GM12878 (cell line): Measurements from ENCODE around the gene SLAMF8. TPM values are rescaled to one million over a fixed set of nuclear protein-coding genes. Genes with fewer than 3 reads are reported as not detected.
A peak's percentile ranks its signal among the peaks of the same experiment; 100 is the strongest.

ENCODE experiments used
- BCL3 ChIP-seq: IDR thresholded peaks from 2 replicates; pipeline ENCODE4 v1.6.1; 2011; ENCODE audit warnings: borderline replicate concordance, low read depth, mild to moderate bottlenecking, moderate library complexity, low read length; ENCODE audit not compliant: insufficient read depth, poor library complexity, severe bottlenecking
- BHLHE40 ChIP-seq, 2 experiments: fragments of 450-650 bp in 1 of 2; IDR thresholded peaks; 2 replicates each; pipeline ENCODE4 v1.6.1; 2011 to 2017; ENCODE audit warnings: low read depth in 2 of 2, borderline replicate concordance in 1 of 2, improper control_type of control experiment in 1 of 2, low read length in 1 of 2, mild to moderate bottlenecking in 1 of 2
- CHD1 ChIP-seq: IDR thresholded peaks from 2 replicates; pipeline ENCODE4 v1.6.1; 2012; ENCODE audit warnings: low read depth, low read length, improper control_type of control experiment
- EZH2 ChIP-seq: IDR thresholded peaks from 2 replicates; pipeline ENCODE4 v1.6.1; 2012; ENCODE audit warnings: low read depth, mild to moderate bottlenecking, control low read depth, inconsistent platforms, low read length, borderline replicate concordance; ENCODE audit not compliant: control insufficient read depth
- GATAD2B ChIP-seq: fragments of 450-650 bp; conservative IDR thresholded peaks from 2 replicates; pipeline ENCODE4 v1.6.1; 2017; ENCODE audit warnings: low read depth, mild to moderate bottlenecking, moderate library complexity
- IKZF2 ChIP-seq, 2 experiments: fragments of 450-650 bp; IDR thresholded peaks; 2 replicates each; pipeline ENCODE4 v1.6.1; 2017; ENCODE audit warnings: mild to moderate bottlenecking in 2 of 2, moderate library complexity in 2 of 2
- MTA2 ChIP-seq: fragments of 450-650 bp; IDR thresholded peaks from 2 replicates; pipeline ENCODE4 v1.6.1; 2016; ENCODE audit warnings: low read depth, mild to moderate bottlenecking, moderate library complexity
- NR2F1 ChIP-seq: fragments of 450-650 bp; conservative IDR thresholded peaks from 2 replicates; pipeline ENCODE4 v1.6.1; 2017; ENCODE audit warnings: mild to moderate bottlenecking
- NRF1 ChIP-seq: conservative IDR thresholded peaks from 2 replicates; pipeline ENCODE4 v1.6.1; 2011; ENCODE audit warnings: mild to moderate bottlenecking, low read depth, low read length, improper control_type of control experiment
- PAX8 ChIP-seq: fragments of 450-650 bp; IDR thresholded peaks from 2 replicates; pipeline ENCODE4 v1.6.1; 2017; ENCODE audit warnings: mild to moderate bottlenecking, moderate library complexity
- RFX5 ChIP-seq: IDR thresholded peaks from 2 replicates; pipeline ENCODE4 v1.6.1; 2011; ENCODE audit warnings: low read depth, low read length, improper control_type of control experiment
- RUNX3 ChIP-seq: IDR thresholded peaks from 2 replicates; pipeline ENCODE4 v1.6.1; 2012; ENCODE audit warnings: low read length, inconsistent platforms
- SPI1 ChIP-seq: IDR thresholded peaks from 2 replicates; pipeline ENCODE4 v1.6.1; 2011; ENCODE audit warnings: low read depth, mild to moderate bottlenecking, low read length, moderate library complexity, borderline replicate concordance; ENCODE audit not compliant: insufficient read depth
- SRF ChIP-seq, 2 experiments: IDR thresholded peaks; 2 replicates each; pipeline ENCODE4 v1.6.1; 2011; ENCODE audit warnings: low read depth in 2 of 2, low read length in 2 of 2, mild to moderate bottlenecking in 1 of 2, moderate library complexity in 1 of 2
- USF2 ChIP-seq: IDR thresholded peaks from 2 replicates; pipeline ENCODE4 v1.6.1; 2011; ENCODE audit warnings: low read depth, low read length, improper control_type of control experiment, borderline replicate concordance
- WRNIP1 ChIP-seq: IDR thresholded peaks from 2 replicates; pipeline ENCODE4 v1.6.1; 2011; ENCODE audit warnings: low read depth, low read length, improper control_type of control experiment, borderline replicate concordance
- polyA plus RNA-seq, 11 experiments: library from polyadenylated mRNA; depleted of rRNA in 4 of 11; unstranded in 6 of 11; stranded (reverse) in 5 of 11; fragments of >200 nt; fragmentation: Nextera tagmentation in 4 of 11; fragmentation: Illumina TruSeq in 1 of 11; extraction: Ambion mirVana in 4 of 11; extraction: Trizol in 1 of 11; gene quantifications; 1 replicate in 1 of 11; 2 replicates in 10 of 11; pipeline versions ENCODE4 v1.2.1 to v1.2.3, GENCODE V29; 2011 to 2016; ENCODE audit warnings: inconsistent platforms in 2 of 11, missing spikeins in 2 of 11, low read depth in 1 of 11
- total RNA-seq, 4 experiments: library from RNA; depleted of rRNA in 3 of 4; stranded (reverse); fragments of >200 nt in 3 of 4; fragmentation: Illumina TruSeq in 1 of 4; extraction: Trizol in 1 of 4; gene quantifications; 2 replicates each; pipeline versions ENCODE4 v1.2.1 to v1.2.3, GENCODE V29; 2013 to 2021
- TF ChIP-seq, protein P1 (sequence below): IDR thresholded peaks from 2 replicates; pipeline ENCODE4 v1.6.1; 2011; ENCODE audit warnings: low read depth, mild to moderate bottlenecking, low read length, moderate library complexity, borderline replicate concordance; ENCODE audit errors: extremely low read depth
- TF ChIP-seq, protein P2 (sequence below): fragments of 450-650 bp; conservative IDR thresholded peaks from 2 replicates; pipeline ENCODE4 v1.6.1; 2017; ENCODE audit warnings: mild to moderate bottlenecking, moderate library complexity

Gene SLAMF8
- total and polyA plus RNA-seq, 10 of the 15 experiments (the other 5 are each of a cell fraction or from before 2014, with no cell fraction given) = 0.04 to 0.69 (median 0.10) TPM; not detected in 3

DNA sequence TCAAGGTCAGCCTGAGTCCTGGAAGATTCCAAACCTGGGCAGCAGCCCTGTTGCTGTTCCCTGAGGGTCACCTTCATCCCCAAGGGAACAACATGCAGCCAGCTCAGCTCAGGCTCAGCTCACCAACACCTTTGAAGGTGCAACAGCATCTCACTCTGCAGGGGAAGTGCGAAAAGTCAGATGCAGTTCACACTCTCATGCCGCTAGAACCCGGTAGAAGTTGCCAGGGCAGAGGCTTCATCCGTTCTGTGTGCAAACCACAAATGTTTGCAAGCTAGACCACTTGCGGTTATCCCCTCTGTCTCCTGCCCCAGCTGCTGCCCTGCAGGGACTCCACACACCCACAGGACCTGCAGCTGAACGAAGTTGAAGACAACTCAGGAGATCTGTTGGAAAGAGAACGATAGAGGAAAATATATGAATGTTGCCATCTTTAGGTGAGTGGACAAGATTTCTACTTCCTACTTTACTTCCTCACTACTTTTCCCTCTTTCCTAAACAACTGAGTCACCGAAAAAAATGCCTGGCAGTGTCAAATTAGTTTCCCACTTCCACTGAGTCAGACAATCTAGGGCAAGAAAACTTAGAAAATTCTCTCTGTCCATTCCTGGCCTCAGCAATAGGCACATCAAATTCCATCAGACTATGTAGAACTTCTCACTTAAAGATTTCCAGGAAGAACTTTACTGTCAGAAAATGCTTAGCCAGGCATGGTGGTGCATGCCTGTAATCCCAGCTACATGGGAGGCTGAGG is 26.3 kb upstream of the SLAMF8 start (continued):
- TF ChIP-seq, protein P1, sequence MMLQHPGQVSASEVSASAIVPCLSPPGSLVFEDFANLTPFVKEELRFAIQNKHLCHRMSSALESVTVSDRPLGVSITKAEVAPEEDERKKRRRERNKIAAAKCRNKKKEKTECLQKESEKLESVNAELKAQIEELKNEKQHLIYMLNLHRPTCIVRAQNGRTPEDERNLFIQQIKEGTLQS = no peak
- TF ChIP-seq NR2F1 = 0 out of 2 replicates have a peak, but pooled peaks have one; percentile 28
- peak; percentile 76 for TF ChIP-seq RUNX3
- TF ChIP-seq IKZF2 (IDR thresholded peaks at IDR 0.05) = peak; percentile 32 to 33; a peak in 2 of 4 replicates
- TF ChIP-seq PAX8 = no peak
- TF ChIP-seq SPI1 = peak; percentile 18; the same call in 1 of the 2 replicates
- TF ChIP-seq, protein P2, sequence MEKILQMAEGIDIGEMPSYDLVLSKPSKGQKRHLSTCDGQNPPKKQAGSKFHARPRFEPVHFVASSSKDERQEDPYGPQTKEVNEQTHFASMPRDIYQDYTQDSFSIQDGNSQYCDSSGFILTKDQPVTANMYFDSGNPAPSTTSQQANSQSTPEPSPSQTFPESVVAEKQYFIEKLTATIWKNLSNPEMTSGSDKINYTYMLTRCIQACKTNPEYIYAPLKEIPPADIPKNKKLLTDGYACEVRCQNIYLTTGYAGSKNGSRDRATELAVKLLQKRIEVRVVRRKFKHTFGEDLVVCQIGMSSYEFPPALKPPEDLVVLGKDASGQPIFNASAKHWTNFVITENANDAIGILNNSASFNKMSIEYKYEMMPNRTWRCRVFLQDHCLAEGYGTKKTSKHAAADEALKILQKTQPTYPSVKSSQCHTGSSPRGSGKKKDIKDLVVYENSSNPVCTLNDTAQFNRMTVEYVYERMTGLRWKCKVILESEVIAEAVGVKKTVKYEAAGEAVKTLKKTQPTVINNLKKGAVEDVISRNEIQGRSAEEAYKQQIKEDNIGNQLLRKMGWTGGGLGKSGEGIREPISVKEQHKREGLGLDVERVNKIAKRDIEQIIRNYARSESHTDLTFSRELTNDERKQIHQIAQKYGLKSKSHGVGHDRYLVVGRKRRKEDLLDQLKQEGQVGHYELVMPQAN = no peak
- TF ChIP-seq GATAD2B = no peak
- TF ChIP-seq USF2 = no peak
- no peak for TF ChIP-seq EZH2
- TF ChIP-seq NRF1 = no peak
- TF ChIP-seq CHD1 = no peak
- TF ChIP-seq WRNIP1 = no peak
- TF ChIP-seq SRF (IDR thresholded peaks at IDR 0.05; ENCODE audit: low read depth in 2 of 2, low read length in 2 of 2) = no peak
- TF ChIP-seq BHLHE40 (IDR thresholded peaks at IDR 0.05; ENCODE audit: borderline replicate concordance in 1 of 2, low read depth in 2 of 2, low read length in 1 of 2) = peak in 1 of 2 experiments; percentile 19; a peak in 1 of 4 replicates
- no peak for TF ChIP-seq RFX5
- TF ChIP-seq BCL3 = no peak
- TF ChIP-seq MTA2 = peak; percentile 35; the same call in 1 of the 2 replicates
